Measurements from ENCODE around the gene RGS11. TPM values are rescaled to one million over a fixed set of nuclear protein-coding genes. Genes with fewer than 3 reads are reported as not detected.
"Not testable (repeated sequence)": the region's sequence is repeated elsewhere in the genome, so short reads cannot be mapped to it uniquely, and the experiment has no call there.

The RGS11 gene
- total and polyA plus RNA-seq, 2 experiments from 2014 or later = 0.74 to 1.8 TPM

GRCh38 chr16:259226-259625 lies 16.5 kb downstream of the RGS11 start (continued):
- no peak for TF ChIP-seq CREB1 (CRISPR knock-in tag; IDR thresholded peaks at IDR 0.05; ENCODE audit: low read depth)
- TF ChIP-seq EZH2phosphoT487 (IDR thresholded peaks at IDR 0.05; ENCODE audit: unreplicated experiment) = no peak
- TF ChIP-seq ETS1 (IDR thresholded peaks at IDR 0.05) = no peak
- TF ChIP-seq POLR2AphosphoS5 (IDR thresholded peaks at IDR 0.05; ENCODE audit: low read depth) = no peak
- no peak for TF ChIP-seq CTCF (conservative IDR thresholded peaks at IDR 0.05; ENCODE audit: low read depth in 2 of 2)
- TF ChIP-seq ZNF331 (CRISPR knock-in tag; IDR thresholded peaks at IDR 0.05; ENCODE audit: low read depth) = no peak
- TF ChIP-seq STAT1 (IDR thresholded peaks at IDR 0.05; ENCODE audit: unreplicated experiment) = no peak
- no peak for TF ChIP-seq ZNF114 (CRISPR knock-in tag; IDR thresholded peaks at IDR 0.05)
- TF ChIP-seq REST (IDR thresholded peaks at IDR 0.05; ENCODE audit: unreplicated experiment) = no peak

- not testable (repeated sequence) for H3K27ac Mint-ChIP-seq
These were observed 17.7 kb downstream of the RGS11 start for GRCh38 chr16:258091-258490.

More at GRCh38 chr16:258091-258490, 17.7 kb downstream of the RGS11 start:
- H3K36me3 Mint-ChIP-seq (ENCODE audit: low read depth) = peaks cover 46% of the 10 kb centered on the region
- H3K79me2 ChIP-seq (replicated peaks; ENCODE audit: insufficient read depth); H3K27ac ChIP-seq (ENCODE audit: low read depth); H3K36me3 ChIP-seq (ENCODE audit: insufficient read depth); H3K4me3 Mint-ChIP-seq; H3K4me2 ChIP-seq; DNase-seq (ENCODE audit: low spot score); H3K27me3 ChIP-seq (ENCODE audit: insufficient read depth); ATAC-seq; H3K27me3 Mint-ChIP-seq (ENCODE audit: insufficient read depth, low read depth, poor library complexity); H3K9me2 ChIP-seq (ENCODE audit: insufficient read depth); H3K9me3 Mint-ChIP-seq; H3F3A ChIP-seq (replicated peaks; ENCODE audit: low read depth); H3K4me1 Mint-ChIP-seq; H3K4me3 ChIP-seq; H3K4me1 ChIP-seq (ENCODE audit: insufficient read depth); H2AFZ ChIP-seq; H4K20me1 ChIP-seq (replicated peaks; ENCODE audit: insufficient read depth): not testable (repeated sequence)
